Brain microvascular endothelial cell (primary cell): ENCODE measurements around the gene TRAPPC2B.

Experiments used
- DNase-seq: peaks from one replicate; pipeline ENCODE4 v3.0.0-alpha.2; 2020
- H3K27ac ChIP-seq: fragments of 250-450 bp; sonication (Bioruptor Pico); 2 replicates; pipeline ENCODE4 v1.5.1; 2020; ENCODE audit warnings: mild to moderate bottlenecking, moderate library complexity
- H3K27me3 ChIP-seq: fragments of 250-450 bp; sonication (Bioruptor Pico); replicated peaks from 2 replicates; pipeline ENCODE4 v1.5.1; 2020; ENCODE audit warnings: mild to moderate bottlenecking
- H3K36me3 ChIP-seq: fragments of 250-450 bp; sonication (Bioruptor Pico); replicated peaks from 2 replicates; pipeline ENCODE4 v1.5.1; 2020; ENCODE audit warnings: mild to moderate bottlenecking
- H3K4me3 ChIP-seq: 2 replicates; pipeline ENCODE4 v1.5.1; 2011; ENCODE audit warnings: low read depth, mild to moderate bottlenecking, control low read depth, low read length, moderate library complexity
- in situ Hi-C: cut with HindIII; loops from 2 replicates; pipeline ENCODE4 v1.10.0; 2017; ENCODE audit warnings: low sequenced_read_pairs, low pct_ligation_motif_present
- TF ChIP-seq, protein P1 (sequence below): IDR thresholded peaks from 2 replicates; pipeline ENCODE4 v1.5.1; 2011; ENCODE audit warnings: low read depth, mild to moderate bottlenecking, moderate library complexity, low read length, control low read depth, inconsistent platforms; ENCODE audit errors: missing control alignments

TRAPPC2B gene

DNA sequence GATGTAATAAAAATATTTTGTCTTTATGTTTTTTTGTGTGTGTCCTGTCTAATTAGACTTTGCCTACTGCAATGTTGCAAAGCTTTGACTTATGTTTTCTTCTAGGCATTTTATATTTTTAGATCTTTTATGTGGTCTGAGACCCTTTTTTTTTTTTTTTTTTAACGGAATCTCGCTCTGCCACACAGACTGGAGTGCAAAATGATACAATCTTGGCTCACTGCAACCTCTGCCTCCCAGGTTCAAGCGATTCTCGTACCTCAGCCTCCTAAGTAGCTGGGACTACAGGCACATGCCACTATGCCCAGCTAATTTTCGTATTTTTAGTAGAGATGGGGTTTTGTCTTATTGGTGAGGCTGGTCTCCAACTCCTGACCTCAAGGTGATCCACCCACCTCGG, 20.8 kb upstream of the TRAPPC2B start:
- H3K27me3 ChIP-seq = no peaks in the 10 kb centered on the region
- no peak overlapping the region for H3K27ac ChIP-seq
- H3K36me3 ChIP-seq = no peaks in the 10 kb centered on the region
- in situ Hi-C loops = no loop called here
- H3K4me3 ChIP-seq = no peak overlapping the region
- DNase-seq = no peak
- TF ChIP-seq, protein P1, sequence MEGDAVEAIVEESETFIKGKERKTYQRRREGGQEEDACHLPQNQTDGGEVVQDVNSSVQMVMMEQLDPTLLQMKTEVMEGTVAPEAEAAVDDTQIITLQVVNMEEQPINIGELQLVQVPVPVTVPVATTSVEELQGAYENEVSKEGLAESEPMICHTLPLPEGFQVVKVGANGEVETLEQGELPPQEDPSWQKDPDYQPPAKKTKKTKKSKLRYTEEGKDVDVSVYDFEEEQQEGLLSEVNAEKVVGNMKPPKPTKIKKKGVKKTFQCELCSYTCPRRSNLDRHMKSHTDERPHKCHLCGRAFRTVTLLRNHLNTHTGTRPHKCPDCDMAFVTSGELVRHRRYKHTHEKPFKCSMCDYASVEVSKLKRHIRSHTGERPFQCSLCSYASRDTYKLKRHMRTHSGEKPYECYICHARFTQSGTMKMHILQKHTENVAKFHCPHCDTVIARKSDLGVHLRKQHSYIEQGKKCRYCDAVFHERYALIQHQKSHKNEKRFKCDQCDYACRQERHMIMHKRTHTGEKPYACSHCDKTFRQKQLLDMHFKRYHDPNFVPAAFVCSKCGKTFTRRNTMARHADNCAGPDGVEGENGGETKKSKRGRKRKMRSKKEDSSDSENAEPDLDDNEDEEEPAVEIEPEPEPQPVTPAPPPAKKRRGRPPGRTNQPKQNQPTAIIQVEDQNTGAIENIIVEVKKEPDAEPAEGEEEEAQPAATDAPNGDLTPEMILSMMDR = no peak

DNA sequence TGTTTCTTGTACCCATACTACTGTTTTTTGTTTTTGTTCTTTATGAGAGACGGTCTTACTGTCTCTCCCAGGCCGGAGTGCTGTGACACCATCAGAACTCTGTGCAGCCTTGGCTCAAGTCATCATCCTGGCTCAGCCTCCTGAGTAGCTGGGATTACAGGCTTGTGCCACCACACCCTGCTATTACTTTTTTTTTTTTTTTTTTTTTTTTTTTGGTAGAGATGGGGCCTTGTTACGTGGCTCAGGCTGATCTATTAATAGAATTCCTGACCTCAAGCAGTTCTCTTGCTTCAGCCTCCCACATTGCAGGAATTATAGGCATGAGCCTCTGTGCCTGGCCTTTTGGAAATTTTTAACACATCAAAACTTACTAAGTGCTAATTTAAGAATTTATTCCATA, 15.2 kb upstream of the TRAPPC2B start:
- TF ChIP-seq, protein P1 = no peak
- Histone ChIP-seq H3K27ac (no peak overlapping the region), H3K27me3 (no peaks in the 10 kb centered on the region), H3K4me3 (no peak overlapping the region), H3K36me3 (no peaks in the 10 kb centered on the region)
- in situ Hi-C loops = no loop called here
- DNase-seq = no peak

DNA sequence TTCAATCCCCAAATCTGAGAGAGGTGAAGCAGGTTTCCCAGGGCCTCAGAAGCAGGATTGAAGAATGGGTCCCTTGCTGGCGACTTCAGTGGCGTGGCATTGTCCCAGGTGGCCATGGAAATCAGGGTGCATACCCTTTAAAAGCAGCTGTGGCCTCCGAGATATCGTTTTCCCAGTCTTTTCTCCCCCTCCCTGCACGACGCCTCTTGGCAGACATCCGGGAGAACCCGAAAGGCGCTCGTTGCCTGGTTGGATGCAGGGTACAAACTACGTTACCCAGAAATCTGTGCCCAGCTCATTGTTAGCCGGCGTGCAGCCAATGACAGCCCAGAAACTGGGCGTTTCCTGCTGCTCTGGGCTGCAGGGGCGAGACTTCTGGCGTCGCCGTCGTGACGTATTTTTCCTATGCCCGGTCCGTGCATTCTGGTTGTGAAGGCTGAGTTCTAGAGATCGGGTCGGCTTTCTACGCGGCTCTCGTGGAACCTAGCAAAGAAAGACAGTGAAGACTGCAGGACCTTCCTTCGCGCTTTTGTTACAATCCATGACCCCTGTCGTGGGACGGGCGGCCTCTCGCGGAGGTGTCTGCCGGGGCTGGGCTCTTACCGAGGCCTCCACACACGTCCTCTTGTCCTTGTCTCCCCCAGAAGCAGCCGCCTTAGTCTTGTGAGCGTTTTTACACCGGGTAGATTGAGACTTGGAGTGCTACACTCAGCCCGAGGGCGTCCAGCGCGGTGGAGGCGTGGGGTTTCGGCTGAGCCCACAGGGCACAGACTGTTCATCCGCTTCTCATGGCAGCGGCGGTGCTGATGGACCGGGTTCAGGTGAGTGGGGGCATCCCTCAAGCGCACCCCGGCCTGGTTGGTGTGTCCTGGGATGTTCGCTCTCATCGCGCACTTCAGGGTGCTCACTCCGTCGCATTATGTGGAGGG, 12.2 kb upstream of the TRAPPC2B start, which contains the start of gene ZNF304:
TSS of gene ZNF304 (plus strand) at position 395 of the 929 bp plus-strand sequence. CDS start at position 789, 394 bp downstream.
- in situ Hi-C loops = no loop called here
- Histone ChIP-seq H3K36me3 (peaks cover 19% of the 10 kb centered on the region), H3K27ac (peak within 1 kb of the TSS; percentile 51), H3K27me3 (no peaks in the 10 kb centered on the region), H3K4me3 (peak within 1 kb of the TSS; percentile 98)
- TF ChIP-seq, protein P1 = peak; percentile 9
- peak; percentile 97 for DNase-seq

DNA sequence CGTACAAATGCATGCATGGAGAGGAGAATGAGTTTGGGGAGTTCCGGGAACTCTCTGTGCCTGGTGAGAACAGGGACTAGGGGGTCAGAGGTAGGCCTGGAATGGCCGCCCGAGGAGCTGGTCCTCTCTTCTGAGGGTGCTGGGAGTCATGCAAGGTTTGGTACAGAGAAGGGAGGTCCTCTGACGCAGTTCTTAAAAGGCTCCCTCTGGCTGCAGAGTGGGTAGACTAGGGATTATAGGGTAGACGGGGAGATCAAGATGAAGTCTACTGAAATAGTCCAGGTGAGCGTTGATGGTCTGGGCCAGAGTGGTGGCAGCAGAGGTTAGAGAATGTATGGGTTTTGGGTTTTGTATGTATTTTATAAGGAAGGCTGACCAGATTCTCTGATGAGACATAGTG, 11.5 kb upstream of the TRAPPC2B start:
- no peak overlapping the region for H3K27ac ChIP-seq
- H3K36me3 ChIP-seq = peaks cover 26% of the 10 kb centered on the region
- H3K4me3 ChIP-seq = peak overlapping the region; percentile 98
- no peaks in the 10 kb centered on the region for H3K27me3 ChIP-seq
- in situ Hi-C loops = no loop called here
- TF ChIP-seq, protein P1 = peak; percentile 6
- DNase-seq = no peak

DNA sequence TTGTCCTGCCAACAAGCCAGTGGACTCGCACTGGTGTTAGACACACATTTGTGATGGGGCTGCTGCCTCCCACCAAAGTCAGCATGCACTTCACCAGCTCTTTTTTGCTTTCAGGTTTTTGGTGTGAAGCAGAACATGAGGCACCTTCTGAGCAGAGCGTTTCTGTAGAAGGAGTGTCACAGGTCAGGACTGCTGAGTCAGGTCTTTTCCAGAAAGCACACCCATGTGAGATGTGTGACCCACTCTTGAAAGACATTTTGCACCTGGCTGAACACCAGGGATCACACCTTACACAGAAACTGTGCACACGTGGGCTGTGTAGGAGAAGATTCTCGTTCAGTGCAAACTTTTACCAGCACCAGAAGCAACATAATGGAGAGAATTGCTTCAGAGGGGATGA, 7.4 kb upstream of the TRAPPC2B start:
- TF ChIP-seq, protein P1 = no peak
- no peak for DNase-seq
- Histone ChIP-seq H3K36me3 (peaks cover 37% of the 10 kb centered on the region), H3K27ac (no peak overlapping the region), H3K27me3 (no peaks in the 10 kb centered on the region), H3K4me3 (no peak overlapping the region)
- in situ Hi-C loops = no loop called here
